WI38 (cell line): ENCODE measurements around the gene FASN.
"Not testable (repeated sequence)": the region's sequence is repeated elsewhere in the genome, so short reads cannot be mapped to it uniquely, and the experiment has no call there.

Source experiments
- H3K4me3 ChIP-seq: 2 replicates; pipeline ENCODE4 v1.5.1; 2011; ENCODE audit warnings: low read depth, mild to moderate bottlenecking, control low read depth, low read length
- TF ChIP-seq, protein P1 (sequence below): IDR thresholded peaks from 2 replicates; pipeline ENCODE4 v1.5.1; 2012; ENCODE audit warnings: low read depth, mild to moderate bottlenecking, control low read depth, low read length

FASN gene

DNA sequence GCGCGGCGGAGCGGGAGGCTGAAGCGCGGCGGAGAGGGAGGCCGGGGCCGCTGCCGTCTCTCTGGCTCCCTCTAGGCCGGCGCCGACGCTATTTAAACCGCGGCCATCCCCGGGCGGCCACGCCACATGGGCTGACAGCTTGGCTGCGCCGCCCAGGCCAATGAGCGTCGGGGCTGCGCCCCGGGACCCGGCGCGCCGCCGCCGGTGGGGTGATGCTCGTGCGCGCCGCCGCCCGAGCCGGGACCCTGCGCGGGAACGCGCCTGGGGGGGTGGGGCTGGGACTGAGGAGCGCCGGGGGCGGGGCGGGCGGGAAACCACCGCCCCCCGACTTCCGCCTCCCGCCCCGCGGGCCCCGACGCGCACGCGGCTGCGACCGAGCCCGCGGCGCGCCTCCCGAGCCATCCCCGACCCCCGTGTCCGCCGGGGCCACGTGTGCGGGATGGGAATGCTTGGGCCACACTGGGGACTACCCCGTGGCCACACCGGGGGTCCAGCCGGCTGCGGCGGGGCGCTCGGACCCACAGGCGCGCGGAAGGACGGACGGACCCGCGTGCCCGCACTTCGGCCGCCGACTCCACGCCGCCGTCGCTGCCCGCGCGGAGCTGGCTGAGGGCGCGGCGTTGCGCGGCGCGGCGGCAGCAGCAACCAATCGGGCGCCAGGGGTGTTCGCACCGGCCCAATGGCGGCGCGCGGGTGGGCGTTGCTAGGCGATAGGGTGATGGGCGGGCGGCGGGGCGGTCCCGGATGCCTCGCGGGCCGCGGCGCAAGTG, at the start of gene FASN:
Gene FASN (minus strand): TSS at position 68 of the 770 bp plus-strand sequence. CDS start 1,791 bp downstream, outside the sequence.
- TF ChIP-seq, protein P1, sequence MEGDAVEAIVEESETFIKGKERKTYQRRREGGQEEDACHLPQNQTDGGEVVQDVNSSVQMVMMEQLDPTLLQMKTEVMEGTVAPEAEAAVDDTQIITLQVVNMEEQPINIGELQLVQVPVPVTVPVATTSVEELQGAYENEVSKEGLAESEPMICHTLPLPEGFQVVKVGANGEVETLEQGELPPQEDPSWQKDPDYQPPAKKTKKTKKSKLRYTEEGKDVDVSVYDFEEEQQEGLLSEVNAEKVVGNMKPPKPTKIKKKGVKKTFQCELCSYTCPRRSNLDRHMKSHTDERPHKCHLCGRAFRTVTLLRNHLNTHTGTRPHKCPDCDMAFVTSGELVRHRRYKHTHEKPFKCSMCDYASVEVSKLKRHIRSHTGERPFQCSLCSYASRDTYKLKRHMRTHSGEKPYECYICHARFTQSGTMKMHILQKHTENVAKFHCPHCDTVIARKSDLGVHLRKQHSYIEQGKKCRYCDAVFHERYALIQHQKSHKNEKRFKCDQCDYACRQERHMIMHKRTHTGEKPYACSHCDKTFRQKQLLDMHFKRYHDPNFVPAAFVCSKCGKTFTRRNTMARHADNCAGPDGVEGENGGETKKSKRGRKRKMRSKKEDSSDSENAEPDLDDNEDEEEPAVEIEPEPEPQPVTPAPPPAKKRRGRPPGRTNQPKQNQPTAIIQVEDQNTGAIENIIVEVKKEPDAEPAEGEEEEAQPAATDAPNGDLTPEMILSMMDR, result 0 out of 2 replicates have a peak, but pooled peaks have one; percentile 5
- peak within 1 kb of the TSS; percentile 69 for H3K4me3 ChIP-seq

DNA sequence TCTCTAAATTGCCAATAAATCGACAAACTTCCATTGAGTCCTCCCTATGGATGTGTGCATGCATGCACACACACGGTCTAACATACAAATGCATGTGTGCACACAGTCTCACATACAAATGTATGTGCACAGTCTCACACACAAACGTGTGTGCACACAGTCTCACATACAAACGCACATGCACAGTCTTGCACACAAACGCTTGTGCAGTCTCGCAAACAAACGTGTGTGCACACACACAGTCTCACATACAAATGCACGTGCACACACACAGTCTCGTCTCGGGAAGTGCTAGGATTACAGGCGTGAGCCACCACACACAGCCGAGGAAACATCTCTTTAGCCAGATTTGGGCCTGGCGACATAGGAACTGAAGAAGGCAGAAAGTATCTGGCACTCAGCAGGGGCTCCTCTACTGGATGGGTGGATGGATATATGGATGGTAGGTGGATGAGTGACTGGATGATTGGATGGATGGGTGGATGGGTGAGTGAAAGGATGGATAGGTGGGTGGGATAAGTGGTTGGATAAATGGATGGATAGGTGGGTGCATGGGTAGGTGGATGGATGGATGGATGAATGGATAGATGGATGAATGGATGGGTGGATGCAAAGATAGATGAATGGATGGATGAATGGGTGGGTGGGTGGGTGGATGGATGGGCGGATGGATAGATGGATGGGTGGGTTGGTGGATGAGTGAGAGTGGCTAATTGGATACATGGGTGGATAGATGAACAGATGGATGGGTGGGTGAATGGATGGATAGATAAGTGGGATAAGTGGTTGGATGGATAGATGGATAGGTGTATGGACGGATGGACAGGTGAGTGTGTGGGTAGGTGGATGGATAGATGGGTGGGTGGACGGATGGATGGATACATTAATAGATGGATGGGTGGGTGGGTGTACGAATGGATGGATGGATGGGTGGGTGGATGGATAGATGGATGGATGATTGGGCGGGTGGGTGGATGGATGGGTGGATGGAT, 48.9 kb upstream of the FASN start:
- TF ChIP-seq, protein P1, result no peak
- no peak overlapping the region for H3K4me3 ChIP-seq

DNA sequence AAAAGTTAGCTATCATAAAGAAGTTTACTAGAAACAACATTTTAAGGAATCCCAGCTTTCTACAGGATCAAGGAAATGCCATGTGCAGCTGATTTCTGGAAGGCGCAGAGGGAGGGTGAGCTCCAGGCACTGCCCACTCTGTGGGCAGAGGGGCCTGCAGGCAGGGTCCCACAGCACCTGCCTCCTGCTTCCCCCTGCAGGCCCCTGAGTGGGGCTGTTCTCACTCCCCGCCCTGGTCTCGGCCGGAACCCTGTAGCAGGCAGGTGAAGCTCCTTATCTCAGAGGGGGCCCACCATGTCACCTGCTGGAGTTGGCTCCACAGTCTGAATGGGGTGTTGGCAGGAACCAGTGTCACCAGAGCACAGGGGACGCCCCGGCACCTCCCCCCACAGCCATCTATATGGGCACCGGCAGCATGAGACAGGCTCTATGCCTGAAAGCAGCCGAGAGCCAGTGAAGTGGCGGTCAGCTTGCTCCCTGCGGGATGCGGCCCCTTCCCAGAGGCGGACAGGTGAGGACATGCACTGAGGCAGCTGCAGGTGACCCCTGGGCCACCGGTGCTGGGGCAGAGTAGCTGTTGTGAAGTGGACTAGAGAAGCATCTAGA, 47.6 kb upstream of the FASN start:
- no peak overlapping the region for H3K4me3 ChIP-seq
- TF ChIP-seq, protein P1, result no peak

DNA sequence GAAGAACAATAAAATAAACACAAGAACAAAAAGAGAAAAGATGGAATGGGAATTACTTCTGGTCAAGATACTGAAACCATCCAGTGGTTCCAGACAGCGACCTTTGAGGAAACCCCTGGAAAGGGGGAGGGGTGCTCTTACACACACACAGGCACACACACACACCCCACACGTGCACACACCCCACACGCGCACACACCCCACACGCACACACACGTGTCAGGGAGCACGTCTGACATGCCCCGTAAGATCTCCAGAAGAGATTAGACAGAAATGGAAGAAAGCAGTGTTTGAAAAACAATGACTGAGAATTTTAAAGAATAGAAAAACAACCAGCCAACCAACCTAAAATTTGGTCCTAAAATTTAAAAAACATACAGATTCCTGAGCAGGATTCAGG, 45.3 kb upstream of the FASN start:
- H3K4me3 ChIP-seq, result no peak overlapping the region
- TF ChIP-seq, protein P1, result no peak

DNA sequence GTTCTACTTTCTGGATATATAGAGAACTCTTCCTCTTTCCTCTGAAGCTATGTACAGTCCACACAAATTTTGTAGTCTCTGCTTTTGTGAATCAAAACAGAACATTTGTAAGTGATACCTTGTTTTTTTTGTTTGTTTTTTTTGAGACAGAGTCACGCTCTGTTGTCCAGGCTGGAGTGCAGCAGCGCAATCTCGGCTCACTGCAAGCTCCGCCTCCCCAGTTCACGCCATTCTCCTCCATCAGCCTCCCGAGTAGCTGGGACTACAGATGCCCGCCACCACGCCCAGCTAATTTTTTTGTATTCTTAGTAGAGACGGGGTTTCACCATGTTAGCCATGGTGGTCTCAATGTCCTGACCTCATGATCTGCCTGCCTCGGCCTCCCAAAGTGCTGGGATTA, 41.9 kb upstream of the FASN start:
- H3K4me3 ChIP-seq, result not testable (repeated sequence)

DNA sequence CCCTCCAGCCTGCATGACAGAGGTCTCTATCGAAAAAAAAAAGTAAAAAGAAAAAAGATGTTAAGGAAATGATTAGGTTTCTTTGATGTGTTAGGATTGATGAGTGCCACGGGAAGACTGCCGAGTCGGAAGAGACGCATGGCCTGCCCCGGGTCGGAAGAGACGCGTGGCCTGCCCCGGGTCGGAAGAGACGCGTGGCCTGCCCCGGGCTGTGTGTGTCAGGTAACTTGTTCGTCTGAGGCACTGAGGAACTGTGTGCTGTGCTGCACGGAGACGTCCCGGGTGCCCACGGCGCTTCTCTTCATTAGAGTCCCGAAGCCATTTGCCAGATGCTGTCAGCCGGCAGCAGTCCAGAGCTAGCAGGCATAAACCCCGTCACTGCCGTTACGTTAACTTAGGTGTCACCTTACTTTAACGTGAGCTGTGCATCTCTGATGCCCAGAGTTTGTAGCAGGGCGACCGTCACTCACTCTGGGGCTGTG, 40.5 kb upstream of the FASN start:
- no peak overlapping the region for H3K4me3 ChIP-seq
- TF ChIP-seq, protein P1, result no peak

DNA sequence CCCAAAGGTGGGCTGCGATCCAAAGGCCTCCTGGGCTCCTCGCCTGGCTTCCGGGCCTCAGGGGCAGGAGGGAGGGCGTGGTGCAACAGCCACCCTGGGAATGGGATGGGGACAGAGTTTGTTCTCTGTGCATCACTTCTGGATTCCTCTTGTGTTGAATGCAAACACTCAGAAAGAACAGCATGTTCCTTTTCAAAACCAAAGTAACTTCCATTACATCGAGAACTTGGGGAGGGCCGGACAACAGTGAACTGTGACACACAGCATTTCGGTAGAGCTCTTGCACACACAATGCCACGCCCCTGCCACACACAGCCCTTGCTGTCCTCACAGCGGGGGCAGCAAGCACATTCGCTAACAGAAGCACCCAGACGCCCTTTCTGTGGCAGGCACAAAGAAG, 36.1 kb upstream of the FASN start:
- TF ChIP-seq, protein P1, result no peak
- no peak overlapping the region for H3K4me3 ChIP-seq

DNA sequence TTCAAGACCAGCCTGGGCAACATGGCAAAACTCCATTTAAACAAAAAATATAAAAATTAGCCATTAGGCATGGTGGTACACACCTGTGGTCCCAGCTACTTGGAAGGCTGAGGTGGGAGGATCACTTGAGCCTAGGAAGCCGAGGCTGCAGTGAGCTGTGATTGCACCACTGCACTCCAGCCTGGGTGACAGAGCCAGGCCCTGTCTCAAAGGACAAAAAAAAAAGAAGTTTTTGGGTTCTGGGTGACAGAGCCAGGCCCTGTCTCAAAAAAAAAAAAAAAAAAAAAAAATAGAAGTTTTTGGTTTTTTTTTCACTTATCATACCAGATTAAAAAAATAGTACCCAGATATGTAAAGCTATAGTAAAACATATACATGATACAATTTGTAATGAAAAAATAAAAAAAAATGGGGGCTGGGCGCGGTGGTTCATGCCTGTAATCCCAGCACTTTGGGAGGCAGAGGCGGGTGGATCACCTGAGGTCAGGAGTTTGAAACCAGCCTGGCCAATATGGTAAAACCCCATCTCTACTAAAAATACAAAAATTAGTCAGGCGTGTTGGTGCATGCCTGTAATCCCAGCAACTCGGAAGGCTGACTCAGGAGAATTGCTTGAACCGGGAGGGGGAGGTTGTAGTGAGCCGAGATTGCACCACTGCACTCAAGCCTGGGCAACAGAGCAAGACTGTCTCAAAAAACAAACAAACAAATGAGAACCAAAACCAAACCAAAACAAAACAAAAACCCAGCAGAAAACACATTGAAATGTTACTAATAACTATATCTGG, 35.3 kb upstream of the FASN start:
- not testable (repeated sequence) for H3K4me3 ChIP-seq
